ENCODE results near the gene HECW1. TPM values are rescaled to one million over a fixed set of nuclear protein-coding genes. Genes with fewer than 3 reads are reported as not detected.

Gene HECW1
- total and polyA plus RNA-seq, 2 of the 8 experiments (the other 6 are each of a cell fraction or from before 2014, with no cell fraction given) = 2.9 to 12.7 TPM

DNA sequence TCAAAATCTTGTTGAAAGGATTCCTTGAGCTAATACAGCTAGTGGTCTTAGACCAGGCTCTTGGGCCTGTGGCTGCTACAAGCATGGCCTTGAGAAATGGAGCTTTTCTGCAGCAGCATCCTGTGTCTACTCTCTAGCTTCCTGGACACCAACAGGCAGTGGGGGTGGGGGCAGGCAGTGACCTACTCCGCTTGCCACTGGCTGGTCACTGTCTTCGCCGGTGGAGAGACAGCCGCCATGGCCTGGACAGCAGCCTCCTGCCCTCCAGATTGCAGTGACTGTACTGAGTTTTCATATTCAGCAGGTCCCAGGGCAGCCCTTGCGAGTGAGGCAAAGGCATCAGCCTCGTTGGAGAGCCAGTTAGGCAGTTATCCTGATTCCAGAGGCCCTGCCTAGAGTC is 204.6 kb downstream of the HECW1 start (continued):
- TF ChIP-seq NRF1 (IDR thresholded peaks at IDR 0.05; ENCODE audit: low read depth, low read length) (no peak), SP4 (IDR thresholded peaks at IDR 0.05; ENCODE audit: low read length) (no peak)
- TF ChIP-seq, protein P1, sequence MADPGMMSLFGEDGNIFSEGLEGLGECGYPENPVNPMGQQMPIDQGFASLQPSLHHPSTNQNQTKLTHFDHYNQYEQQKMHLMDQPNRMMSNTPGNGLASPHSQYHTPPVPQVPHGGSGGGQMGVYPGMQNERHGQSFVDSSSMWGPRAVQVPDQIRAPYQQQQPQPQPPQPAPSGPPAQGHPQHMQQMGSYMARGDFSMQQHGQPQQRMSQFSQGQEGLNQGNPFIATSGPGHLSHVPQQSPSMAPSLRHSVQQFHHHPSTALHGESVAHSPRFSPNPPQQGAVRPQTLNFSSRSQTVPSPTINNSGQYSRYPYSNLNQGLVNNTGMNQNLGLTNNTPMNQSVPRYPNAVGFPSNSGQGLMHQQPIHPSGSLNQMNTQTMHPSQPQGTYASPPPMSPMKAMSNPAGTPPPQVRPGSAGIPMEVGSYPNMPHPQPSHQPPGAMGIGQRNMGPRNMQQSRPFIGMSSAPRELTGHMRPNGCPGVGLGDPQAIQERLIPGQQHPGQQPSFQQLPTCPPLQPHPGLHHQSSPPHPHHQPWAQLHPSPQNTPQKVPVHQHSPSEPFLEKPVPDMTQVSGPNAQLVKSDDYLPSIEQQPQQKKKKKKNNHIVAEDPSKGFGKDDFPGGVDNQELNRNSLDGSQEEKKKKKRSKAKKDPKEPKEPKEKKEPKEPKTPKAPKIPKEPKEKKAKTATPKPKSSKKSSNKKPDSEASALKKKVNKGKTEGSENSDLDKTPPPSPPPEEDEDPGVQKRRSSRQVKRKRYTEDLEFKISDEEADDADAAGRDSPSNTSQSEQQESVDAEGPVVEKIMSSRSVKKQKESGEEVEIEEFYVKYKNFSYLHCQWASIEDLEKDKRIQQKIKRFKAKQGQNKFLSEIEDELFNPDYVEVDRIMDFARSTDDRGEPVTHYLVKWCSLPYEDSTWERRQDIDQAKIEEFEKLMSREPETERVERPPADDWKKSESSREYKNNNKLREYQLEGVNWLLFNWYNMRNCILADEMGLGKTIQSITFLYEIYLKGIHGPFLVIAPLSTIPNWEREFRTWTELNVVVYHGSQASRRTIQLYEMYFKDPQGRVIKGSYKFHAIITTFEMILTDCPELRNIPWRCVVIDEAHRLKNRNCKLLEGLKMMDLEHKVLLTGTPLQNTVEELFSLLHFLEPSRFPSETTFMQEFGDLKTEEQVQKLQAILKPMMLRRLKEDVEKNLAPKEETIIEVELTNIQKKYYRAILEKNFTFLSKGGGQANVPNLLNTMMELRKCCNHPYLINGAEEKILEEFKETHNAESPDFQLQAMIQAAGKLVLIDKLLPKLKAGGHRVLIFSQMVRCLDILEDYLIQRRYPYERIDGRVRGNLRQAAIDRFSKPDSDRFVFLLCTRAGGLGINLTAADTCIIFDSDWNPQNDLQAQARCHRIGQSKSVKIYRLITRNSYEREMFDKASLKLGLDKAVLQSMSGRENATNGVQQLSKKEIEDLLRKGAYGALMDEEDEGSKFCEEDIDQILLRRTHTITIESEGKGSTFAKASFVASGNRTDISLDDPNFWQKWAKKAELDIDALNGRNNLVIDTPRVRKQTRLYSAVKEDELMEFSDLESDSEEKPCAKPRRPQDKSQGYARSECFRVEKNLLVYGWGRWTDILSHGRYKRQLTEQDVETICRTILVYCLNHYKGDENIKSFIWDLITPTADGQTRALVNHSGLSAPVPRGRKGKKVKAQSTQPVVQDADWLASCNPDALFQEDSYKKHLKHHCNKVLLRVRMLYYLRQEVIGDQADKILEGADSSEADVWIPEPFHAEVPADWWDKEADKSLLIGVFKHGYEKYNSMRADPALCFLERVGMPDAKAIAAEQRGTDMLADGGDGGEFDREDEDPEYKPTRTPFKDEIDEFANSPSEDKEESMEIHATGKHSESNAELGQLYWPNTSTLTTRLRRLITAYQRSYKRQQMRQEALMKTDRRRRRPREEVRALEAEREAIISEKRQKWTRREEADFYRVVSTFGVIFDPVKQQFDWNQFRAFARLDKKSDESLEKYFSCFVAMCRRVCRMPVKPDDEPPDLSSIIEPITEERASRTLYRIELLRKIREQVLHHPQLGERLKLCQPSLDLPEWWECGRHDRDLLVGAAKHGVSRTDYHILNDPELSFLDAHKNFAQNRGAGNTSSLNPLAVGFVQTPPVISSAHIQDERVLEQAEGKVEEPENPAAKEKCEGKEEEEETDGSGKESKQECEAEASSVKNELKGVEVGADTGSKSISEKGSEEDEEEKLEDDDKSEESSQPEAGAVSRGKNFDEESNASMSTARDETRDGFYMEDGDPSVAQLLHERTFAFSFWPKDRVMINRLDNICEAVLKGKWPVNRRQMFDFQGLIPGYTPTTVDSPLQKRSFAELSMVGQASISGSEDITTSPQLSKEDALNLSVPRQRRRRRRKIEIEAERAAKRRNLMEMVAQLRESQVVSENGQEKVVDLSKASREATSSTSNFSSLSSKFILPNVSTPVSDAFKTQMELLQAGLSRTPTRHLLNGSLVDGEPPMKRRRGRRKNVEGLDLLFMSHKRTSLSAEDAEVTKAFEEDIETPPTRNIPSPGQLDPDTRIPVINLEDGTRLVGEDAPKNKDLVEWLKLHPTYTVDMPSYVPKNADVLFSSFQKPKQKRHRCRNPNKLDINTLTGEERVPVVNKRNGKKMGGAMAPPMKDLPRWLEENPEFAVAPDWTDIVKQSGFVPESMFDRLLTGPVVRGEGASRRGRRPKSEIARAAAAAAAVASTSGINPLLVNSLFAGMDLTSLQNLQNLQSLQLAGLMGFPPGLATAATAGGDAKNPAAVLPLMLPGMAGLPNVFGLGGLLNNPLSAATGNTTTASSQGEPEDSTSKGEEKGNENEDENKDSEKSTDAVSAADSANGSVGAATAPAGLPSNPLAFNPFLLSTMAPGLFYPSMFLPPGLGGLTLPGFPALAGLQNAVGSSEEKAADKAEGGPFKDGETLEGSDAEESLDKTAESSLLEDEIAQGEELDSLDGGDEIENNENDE (IDR thresholded peaks at IDR 0.05; ENCODE audit: insufficient replicate concordance, low read length) = no peak

All from H1 (cell line).